Astrocyte (in vitro differentiated cells and primary cell): ENCODE results near the gene TRPC4.

Experiments used
- CTCF ChIP-seq: IDR thresholded peaks from 2 replicates; pipeline ENCODE4 v1.5.1; 2011; ENCODE audit warnings: low read depth, mild to moderate bottlenecking, inconsistent platforms, low read length, moderate library complexity; ENCODE audit not compliant: insufficient read depth
- EZH2 ChIP-seq: IDR thresholded peaks from 2 replicates; pipeline ENCODE4 v1.6.1; 2012; ENCODE audit warnings: mild to moderate bottlenecking, low read length, inconsistent platforms; ENCODE audit not compliant: insufficient read depth

- no peak for TF ChIP-seq EZH2
- no peak for TF ChIP-seq CTCF
These were observed 122.4 kb downstream of the TRPC4 start for GRCh38 chr13:37747071-37747612.
